Central memory CD4-positive, alpha-beta T cell (primary cell): ENCODE measurements around the gene GPR152.
"Not testable (repeated sequence)": the region's sequence is repeated elsewhere in the genome, so short reads cannot be mapped to it uniquely, and the experiment has no call there.

Experiments
- DNase-seq: peaks from one replicate; pipeline ENCODE4 v3.0.0; 2022

The GPR152 gene

DNA sequence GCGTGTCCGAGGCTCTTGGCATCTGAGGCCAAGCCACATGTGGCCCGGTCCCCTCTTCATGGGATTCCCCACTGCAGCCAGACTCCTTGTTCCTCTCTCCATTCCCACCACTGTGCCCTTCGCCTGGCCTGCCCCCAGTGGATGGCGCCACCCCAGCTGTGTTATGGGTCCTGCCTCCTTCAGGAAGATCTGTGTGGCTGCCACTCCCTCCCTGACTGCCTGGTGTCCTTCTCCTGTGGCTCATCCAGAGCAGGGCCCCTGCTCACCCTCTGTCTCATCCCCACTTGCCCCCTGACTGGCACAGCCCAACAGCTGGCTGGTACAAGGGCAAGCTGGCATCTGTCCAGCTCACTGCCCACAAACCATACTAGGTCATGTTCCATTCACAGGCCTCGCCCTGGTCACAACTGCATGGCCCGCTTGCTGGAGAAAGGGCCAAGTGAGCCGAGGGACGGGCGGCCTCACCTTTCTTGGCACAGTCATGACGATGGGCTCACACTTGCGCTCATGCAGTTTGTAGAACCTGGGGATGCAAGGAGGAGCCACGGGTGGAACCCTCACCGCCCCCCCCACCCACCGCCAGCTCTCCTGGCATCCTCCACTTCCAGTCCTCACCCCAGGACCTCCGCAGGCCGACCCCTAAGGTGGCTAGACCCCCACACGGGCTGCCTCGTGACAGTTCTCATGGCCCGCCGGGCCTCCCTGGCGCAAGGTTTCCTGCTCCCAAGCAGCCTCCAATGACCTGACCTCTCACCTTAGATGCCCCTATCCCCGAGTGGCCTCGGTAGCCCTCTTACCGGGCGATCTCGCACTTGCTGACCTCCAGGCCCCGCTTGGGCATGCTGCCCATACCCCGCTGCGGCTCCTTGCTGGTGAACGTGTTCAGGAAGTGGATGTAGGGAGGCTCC is 13.0 kb downstream of the GPR152 start:
- DNase-seq, result no peak

- peak; percentile 75 for DNase-seq
Observed at GRCh38 chr11:67438158-67438902, 14.2 kb downstream of the GPR152 start.

DNA sequence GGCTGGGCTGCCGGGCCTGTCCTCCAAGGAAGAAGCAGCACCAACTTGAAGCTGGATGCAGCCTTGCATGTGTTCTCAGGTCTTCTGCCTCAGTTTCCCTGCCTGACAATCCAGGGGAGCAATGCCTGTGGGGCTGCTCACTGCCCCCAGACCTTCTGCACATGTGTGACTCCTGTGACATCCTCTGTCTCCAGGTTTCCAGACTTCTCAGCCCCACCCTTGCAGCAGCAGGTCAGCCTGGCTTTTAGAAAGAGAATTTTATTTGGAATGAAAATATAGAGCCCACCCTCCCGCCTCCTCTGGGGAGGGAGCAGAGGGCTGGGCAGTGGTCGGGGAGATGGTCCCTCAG is 14.7 kb downstream of the GPR152 start:
- DNase-seq, result no peak

- DNase-seq, result peak; percentile 80
Observed at GRCh38 chr11:67437082-67437808, 15.3 kb downstream of the GPR152 start, which contains the start of gene PTPRCAP. Gene PTPRCAP (minus strand): TSS chr11:67437682. CDS start chr11:67437619, 63 bp downstream.

- DNase-seq, result no peak
Observed at GRCh38 chr11:67436459-67437081, 16.0 kb downstream of the GPR152 start.

DNA sequence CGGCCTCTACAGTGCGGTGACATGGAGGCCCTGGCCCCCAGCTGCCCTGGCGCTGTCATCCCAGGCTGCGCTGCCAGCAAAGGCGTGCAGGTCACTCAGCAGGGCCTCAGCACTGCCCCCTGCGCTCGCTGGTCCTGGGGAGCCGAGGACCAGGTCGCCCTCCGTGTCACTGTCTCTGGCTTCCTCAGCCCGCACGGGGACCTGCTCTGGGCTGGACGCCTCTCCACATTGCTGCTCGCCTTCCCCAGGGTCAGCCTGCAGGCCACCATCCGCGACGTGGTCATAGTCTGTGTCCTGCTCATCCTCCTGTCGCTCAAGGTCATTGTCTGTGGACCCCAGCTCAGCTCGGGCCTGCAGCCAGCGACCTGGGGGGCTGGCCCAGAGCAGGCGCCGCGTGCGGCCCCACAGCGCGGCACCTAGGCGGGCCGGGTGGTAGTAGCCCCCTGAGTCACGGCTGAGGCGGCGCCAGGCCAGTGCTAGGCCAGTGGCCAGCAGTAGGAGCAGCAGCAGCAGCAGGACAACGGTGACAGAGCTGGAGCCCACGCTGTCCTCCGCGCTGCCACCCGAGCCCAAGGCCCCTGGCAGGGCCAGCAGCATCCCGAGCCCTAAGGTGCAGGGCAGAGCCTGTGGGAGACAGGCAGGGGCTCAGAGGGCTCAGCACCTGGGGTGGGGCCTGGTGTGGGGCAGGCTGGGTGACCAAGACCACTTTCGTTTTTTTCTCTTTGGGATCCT is 16.6 kb downstream of the GPR152 start:
- no peak for DNase-seq

- no peak for DNase-seq
Observed at GRCh38 chr11:67435031-67435726, 17.4 kb downstream of the GPR152 start.

- no peak for DNase-seq
Observed at GRCh38 chr11:67434395-67434881, 18.1 kb downstream of the GPR152 start.

GRCh38 chr11:67433536-67434394 is 18.8 kb downstream of the GPR152 start:
- no peak for DNase-seq

- no peak for DNase-seq
Observed at GRCh38 chr11:67432655-67433349, 19.7 kb downstream of the GPR152 start.

- no peak for DNase-seq
Observed at GRCh38 chr11:67431346-67432249, 20.9 kb downstream of the GPR152 start.

GRCh38 chr11:67429722-67430121 is 22.8 kb downstream of the GPR152 start:
- no peak for DNase-seq

- no peak for DNase-seq
Observed at GRCh38 chr11:67429038-67429668, 23.4 kb downstream of the GPR152 start.

- DNase-seq, result peak; percentile 97
Observed at GRCh38 chr11:67428052-67429001, 24.2 kb downstream of the GPR152 start, which contains the start of gene RPS6KB2. Gene RPS6KB2 (plus strand): TSS chr11:67428494. CDS start chr11:67428546, 52 bp downstream.

DNA sequence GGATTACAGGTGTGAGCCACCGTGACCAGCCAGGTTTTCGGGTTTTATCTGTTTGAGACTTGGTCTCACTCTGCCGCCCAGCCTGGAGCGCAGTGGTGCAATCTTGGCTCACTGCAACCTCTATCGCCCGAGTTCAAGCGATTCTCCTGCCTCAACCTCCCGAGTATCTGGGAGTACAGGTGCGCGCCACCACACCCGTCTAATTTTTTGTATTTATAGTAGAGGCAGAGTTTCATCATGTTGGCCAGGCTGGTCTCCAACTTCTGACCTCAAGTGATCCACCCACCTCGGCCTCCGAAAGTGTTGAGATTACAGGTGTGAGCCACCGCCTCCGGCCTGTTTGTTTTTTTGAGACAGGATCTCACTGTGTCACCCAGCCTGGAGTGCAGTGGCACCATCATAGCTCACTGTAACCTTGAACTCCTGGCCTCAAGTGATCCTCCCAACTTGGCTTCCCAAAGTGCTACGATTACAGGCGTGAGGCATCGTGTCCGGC is 25.1 kb downstream of the GPR152 start:
- DNase-seq, result not testable (repeated sequence)

DNA sequence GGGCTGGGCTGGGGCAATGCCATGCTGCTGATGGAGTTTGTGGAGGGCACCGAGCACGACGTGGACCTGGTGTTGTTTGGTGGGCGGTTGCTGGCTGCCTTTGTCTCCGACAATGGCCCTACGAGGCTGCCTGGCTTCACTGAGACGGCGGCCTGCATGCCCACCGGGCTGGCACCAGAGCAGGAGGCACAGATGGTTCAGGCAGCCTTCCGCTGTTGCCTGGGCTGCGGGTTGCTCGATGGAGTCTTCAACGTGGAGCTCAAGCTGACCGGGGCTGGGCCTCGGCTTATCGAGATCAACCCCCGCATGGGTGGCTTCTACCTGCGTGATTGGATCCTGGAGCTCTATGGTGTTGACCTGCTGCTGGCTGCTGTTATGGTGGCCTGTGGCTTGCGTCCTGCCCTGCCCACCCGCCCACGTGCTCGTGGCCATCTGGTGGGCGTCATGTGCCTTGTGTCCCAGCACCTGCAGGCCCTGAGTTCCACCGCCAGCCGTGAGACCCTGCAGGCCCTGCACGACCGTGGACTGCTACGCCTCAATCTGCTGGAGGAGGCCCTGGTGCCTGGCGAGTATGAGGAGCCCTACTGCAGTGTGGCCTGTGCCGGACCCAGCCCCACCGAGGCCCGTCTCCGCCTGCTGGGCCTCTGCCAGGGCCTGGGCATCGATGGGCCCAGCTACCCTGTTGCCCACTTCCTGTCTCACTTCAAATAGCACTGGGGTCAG is 28.5 kb downstream of the GPR152 start:
- DNase-seq, result no peak
